Activated CD8-positive, alpha-beta T cell treated with anti-CD3 and anti-CD28 coated beads, Interleukin-2, amount 10 ng/mL, durations not matched to agents 7 days and 5 days (primary cell): ENCODE results near the gene TGFBR3L. TPM values are rescaled to one million over a fixed set of nuclear protein-coding genes. Genes with fewer than 3 reads are reported as not detected.
"Not testable (repeated sequence)": the region's sequence is repeated elsewhere in the genome, so short reads cannot be mapped to it uniquely, and the experiment has no call there.

Experiments
- ATAC-seq: fragments of 150-1000 bp; cut with Tn5 transposase; one replicate; pipeline ENCODE4 v1.10.0; 2021; ENCODE audit warnings: moderate library complexity
- CTCF ChIA-PET: fragments of 350-600 bp; sonication (Branson Sonifier 250); formaldehyde crosslinking; loops from one replicate; lab custom pipeline; 2021; ENCODE audit warnings: antibody characterized with exemption; lab: Charles Lee
- POLR2A ChIA-PET: fragments of 350-600 bp; sonication (Branson Sonifier 250); formaldehyde crosslinking; loops from one replicate; lab custom pipeline; 2021; ENCODE audit warnings: antibody characterized with exemption; lab: Charles Lee
- DNase-seq: peaks from one replicate; pipeline ENCODE4 v3.0.0-alpha.2; 2020
- H3K27ac Mint-ChIP-seq: one replicate; pipeline ENCODE4 v1.8.0; 2021; ENCODE audit warnings: mild to moderate bottlenecking, mixed read lengths
- H3K27me3 Mint-ChIP-seq: one replicate; pipeline ENCODE4 v1.8.0; 2021; ENCODE audit warnings: low read depth, mixed read lengths
- H3K36me3 Mint-ChIP-seq: one replicate; pipeline ENCODE4 v1.8.0; 2021; ENCODE audit warnings: low read depth, mixed read lengths
- H3K4me1 Mint-ChIP-seq: one replicate; pipeline ENCODE4 v1.8.0; 2021; ENCODE audit warnings: low read depth, mixed read lengths
- H3K4me3 Mint-ChIP-seq: one replicate; pipeline ENCODE4 v1.8.0; 2021; ENCODE audit warnings: mild to moderate bottlenecking, mixed read lengths
- H3K9me3 Mint-ChIP-seq: one replicate; pipeline ENCODE4 v1.8.0; 2022; ENCODE audit warnings: mixed read lengths; ENCODE audit not compliant: insufficient read depth
- total RNA-seq, 2 experiments: library from RNA; stranded (reverse); gene quantifications; one replicate each; pipeline ENCODE4 v1.2.3, GENCODE V29; 2021

Gene TGFBR3L
- total RNA-seq, 2 experiments from 2014 or later: 2.7 to 3.6 TPM

GRCh38 chr19:7883796-7884570 is 30.6 kb upstream of the TGFBR3L start:
- no peak overlapping the region for H3K4me3 Mint-ChIP-seq
- H3K36me3 Mint-ChIP-seq: no peaks in the 10 kb centered on the region
- ChIA-PET CTCF (interaction anchor here (1.1 to 1.8 kb wide), 3 partner anchors 15 to 232 kb away, joined by 3 to 14 read pairs (median 3); no protein-coding TSS in a partner anchor), POLR2A (no interaction called here)
- no peaks in the 10 kb centered on the region for H3K9me3 Mint-ChIP-seq
- peaks cover 9% of the 10 kb centered on the region for H3K27me3 Mint-ChIP-seq
- DNase-seq (no peak), ATAC-seq (no peak)
- no peaks in the 10 kb centered on the region for H3K4me1 Mint-ChIP-seq
- no peak overlapping the region for H3K27ac Mint-ChIP-seq

- H3K4me1 Mint-ChIP-seq: no peaks in the 10 kb centered on the region
- H3K4me3 Mint-ChIP-seq: no peak overlapping the region
- no peak for ATAC-seq
- CTCF ChIA-PET: interaction anchor here (1.4 to 1.9 kb wide), 3 partner anchors 17 to 318 kb away, joined by 3 to 6 read pairs (median 4); no protein-coding TSS in a partner anchor
- peaks cover 14% of the 10 kb centered on the region for H3K27me3 Mint-ChIP-seq
- no peak for DNase-seq
- H3K9me3 Mint-ChIP-seq: no peaks in the 10 kb centered on the region
- H3K36me3 Mint-ChIP-seq: no peaks in the 10 kb centered on the region
- POLR2A ChIA-PET: no interaction called here
- H3K27ac Mint-ChIP-seq: no peak overlapping the region
These were observed 28.8 kb upstream of the TGFBR3L start for GRCh38 chr19:7885818-7886217.

- ChIA-PET POLR2A (interaction anchor here (0.7 kb wide), 1 partner anchor 8 kb away, joined by 3 read pairs; no protein-coding TSS in a partner anchor), CTCF (interaction anchor here (1.3 to 3.1 kb wide), 3 partner anchors 16 to 319 kb away, joined by 3 to 17 read pairs (median 4); partner anchors contain the start of gene MAP2K7)
- H3K9me3 Mint-ChIP-seq: no peaks in the 10 kb centered on the region
- H3K36me3 Mint-ChIP-seq: no peaks in the 10 kb centered on the region
- ATAC-seq (no peak), DNase-seq (no peak)
- no peak overlapping the region for H3K27ac Mint-ChIP-seq
- H3K27me3 Mint-ChIP-seq: peaks cover 16% of the 10 kb centered on the region
- no peaks in the 10 kb centered on the region for H3K4me1 Mint-ChIP-seq
- no peak overlapping the region for H3K4me3 Mint-ChIP-seq
These were observed 27.1 kb upstream of the TGFBR3L start for GRCh38 chr19:7887408-7888144.

- H3K4me3 Mint-ChIP-seq: no peak within 1 kb of the TSS
- no peak for DNase-seq
- no peak within 1 kb of the TSS for H3K27ac Mint-ChIP-seq
- H3K36me3 Mint-ChIP-seq: no peaks in the 10 kb centered on the region
- peak; percentile 80 for ATAC-seq
- H3K9me3 Mint-ChIP-seq: no peaks in the 10 kb centered on the region
- no peaks in the 10 kb centered on the region for H3K4me1 Mint-ChIP-seq
- ChIA-PET POLR2A (no interaction called here), CTCF (interaction anchor here (1.3 to 3.1 kb wide), 2 partner anchors 15 to 19 kb away, joined by 3 to 17 read pairs; partner anchors contain the start of gene MAP2K7)
- H3K27me3 Mint-ChIP-seq: peaks cover 16% of the 10 kb centered on the region
These were observed 26.3 kb upstream of the TGFBR3L start, which contains the start of gene LRRC8E for GRCh38 chr19:7888145-7888825. LRRC8E (plus strand) TSS chr19:7888510; CDS start chr19:7895604, 7,094 bp downstream.

- CTCF ChIA-PET: interaction anchor here (3.1 kb wide), 1 partner anchor 20 kb away, joined by 17 read pairs; no protein-coding TSS in a partner anchor
- Mint-ChIP-seq H3K9me3 (no peaks in the 10 kb centered on the region), H3K36me3 (no peaks in the 10 kb centered on the region)
These were observed 25.8 kb upstream of the TGFBR3L start for GRCh38 chr19:7888826-7889217.

GRCh38 chr19:7893362-7894101 is 21.1 kb upstream of the TGFBR3L start:
- H3K9me3 Mint-ChIP-seq, H3K4me1 Mint-ChIP-seq, POLR2A ChIA-PET, ATAC-seq, DNase-seq, H3K4me3 Mint-ChIP-seq, H3K36me3 Mint-ChIP-seq, H3K27ac Mint-ChIP-seq: not testable (repeated sequence)
- CTCF ChIA-PET: interaction anchor here (0.7 to 1.5 kb wide), 2 partner anchors 24 to 27 kb away, joined by 3 to 7 read pairs; no protein-coding TSS in a partner anchor
- peaks cover 11% of the 10 kb centered on the region for H3K27me3 Mint-ChIP-seq

More at GRCh38 chr19:7888826-7889217, 25.8 kb upstream of the TGFBR3L start:
- no peak for ATAC-seq
- DNase-seq: no peak
- H3K4me3 Mint-ChIP-seq: no peak overlapping the region
- peaks cover 2% of the 10 kb centered on the region for H3K4me1 Mint-ChIP-seq
- POLR2A ChIA-PET: no interaction called here
- H3K27me3 Mint-ChIP-seq: peaks cover 16% of the 10 kb centered on the region
- H3K27ac Mint-ChIP-seq: no peak overlapping the region

GRCh38 chr19:7894612-7895309 is 19.9 kb upstream of the TGFBR3L start:
- H3K9me3 Mint-ChIP-seq: no peaks in the 10 kb centered on the region
- no peak for ATAC-seq
- CTCF ChIA-PET: interaction anchor here (0.6 to 1.5 kb wide), 3 partner anchors 26 to 1028 kb away, joined by 3 to 7 read pairs (median 3); no protein-coding TSS in a partner anchor
- H3K4me3 Mint-ChIP-seq: no peak overlapping the region
- H3K4me1 Mint-ChIP-seq: peaks cover 6% of the 10 kb centered on the region
- H3K36me3 Mint-ChIP-seq: no peaks in the 10 kb centered on the region
- no peak for DNase-seq
- H3K27ac Mint-ChIP-seq: no peak overlapping the region
- H3K27me3 Mint-ChIP-seq: peaks cover 6% of the 10 kb centered on the region
- POLR2A ChIA-PET: no interaction called here

- Mint-ChIP-seq H3K4me3 (no peak overlapping the region), H3K4me1 (peaks cover 6% of the 10 kb centered on the region), H3K36me3 (no peaks in the 10 kb centered on the region), H3K27ac (no peak overlapping the region), H3K27me3 (peaks cover 4% of the 10 kb centered on the region), H3K9me3 (no peaks in the 10 kb centered on the region)
- ChIA-PET POLR2A (no interaction called here), CTCF (no interaction called here)
- no peak for ATAC-seq
- no peak for DNase-seq
These were observed 19.1 kb upstream of the TGFBR3L start for GRCh38 chr19:7895565-7895964.

GRCh38 chr19:7897292-7897691 is 17.3 kb upstream of the TGFBR3L start:
- no peaks in the 10 kb centered on the region for H3K27me3 Mint-ChIP-seq
- DNase-seq (no peak), ATAC-seq (no peak)
- H3K4me3 Mint-ChIP-seq: no peak overlapping the region
- ChIA-PET POLR2A (interaction anchor here (1.3 kb wide), 1 partner anchor 20 kb away, joined by 4 read pairs; no protein-coding TSS in a partner anchor), CTCF (interaction anchor here (2.5 kb wide), 1 partner anchor 28 kb away, joined by 11 read pairs; no protein-coding TSS in a partner anchor)
- no peaks in the 10 kb centered on the region for H3K9me3 Mint-ChIP-seq
- no peaks in the 10 kb centered on the region for H3K36me3 Mint-ChIP-seq
- H3K4me1 Mint-ChIP-seq: peaks cover 6% of the 10 kb centered on the region
- no peak overlapping the region for H3K27ac Mint-ChIP-seq

- peaks cover 13% of the 10 kb centered on the region for H3K4me1 Mint-ChIP-seq
- POLR2A ChIA-PET: no interaction called here
- H3K9me3 Mint-ChIP-seq: no peaks in the 10 kb centered on the region
- H3K27ac Mint-ChIP-seq: no peak overlapping the region
- H3K36me3 Mint-ChIP-seq: peaks cover 3% of the 10 kb centered on the region
- CTCF ChIA-PET: interaction anchor here (1.3 to 2.5 kb wide), 2 partner anchors 21 to 30 kb away, joined by 3 to 11 read pairs; partner anchors contain the start of gene SNAPC2
- H3K4me3 Mint-ChIP-seq: no peak overlapping the region
- no peak for DNase-seq
- no peaks in the 10 kb centered on the region for H3K27me3 Mint-ChIP-seq
- no peak for ATAC-seq
These were observed 15.7 kb upstream of the TGFBR3L start for GRCh38 chr19:7898967-7899366.
